ENCODE data around the gene TPRG1L. TPM values are rescaled to one million over a fixed set of nuclear protein-coding genes. Genes with fewer than 3 reads are reported as not detected.
A peak's percentile ranks its signal among the peaks of the same experiment; 100 is the strongest.

The TPRG1L gene
- total and polyA plus RNA-seq, 2 experiments from 2014 or later: 6.2 to 20.3 TPM

DNA sequence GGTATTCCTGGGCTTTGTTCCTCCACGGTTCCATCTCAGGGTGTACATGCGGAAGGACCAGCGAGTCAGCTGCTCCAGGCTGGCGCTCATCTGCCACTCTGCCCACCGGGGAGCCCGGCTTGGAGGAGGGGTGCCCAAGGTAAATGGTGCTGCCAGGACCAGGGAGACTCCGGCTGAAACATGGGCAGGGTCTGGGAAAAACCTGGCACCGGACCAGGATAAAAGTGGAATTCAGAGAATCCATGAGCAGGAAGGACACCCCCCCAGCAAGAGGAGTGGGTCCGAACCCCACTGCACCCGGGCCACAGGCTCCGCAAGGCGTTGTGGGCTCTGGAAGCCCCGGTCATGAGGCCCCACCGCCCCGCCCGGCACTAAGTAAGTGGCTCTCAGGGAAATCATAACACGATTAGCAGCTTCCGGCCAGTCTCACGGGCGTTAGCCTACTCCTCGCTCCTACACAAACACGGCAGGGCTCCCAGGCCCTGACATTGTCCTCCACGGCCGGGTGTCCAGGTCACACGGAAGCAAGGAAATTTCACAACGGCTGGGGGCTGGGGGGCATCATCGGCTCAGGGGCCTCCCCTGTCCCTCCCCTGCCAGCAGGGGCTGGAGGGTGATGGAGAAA is 34.6 kb upstream of the TPRG1L start:
- H3K27me3 Mint-ChIP-seq (ENCODE audit: insufficient read depth, low read depth, poor library complexity): peaks cover 2% of the 10 kb centered on the region
- no peak overlapping the region; the same call in 2 of the 3 replicates for H3K4me3 Mint-ChIP-seq
- H2AFZ ChIP-seq: no peak overlapping the region
- peaks cover 27% of the 10 kb centered on the region for H3K4me1 Mint-ChIP-seq
- H3K4me2 ChIP-seq: no peak overlapping the region
- H4K20me1 ChIP-seq (replicated peaks; ENCODE audit: insufficient read depth): no peaks in the 10 kb centered on the region
- no peak overlapping the region for H3K4me3 ChIP-seq
- H3K36me3 Mint-ChIP-seq (ENCODE audit: low read depth): no peaks in the 10 kb centered on the region; the same call in 2 of the 3 replicates
- H3K27ac ChIP-seq (ENCODE audit: low read depth): no peak overlapping the region
- H3F3A ChIP-seq (replicated peaks; ENCODE audit: low read depth): 0 out of 2 replicates have a peak, but pooled peaks cover 3% of the 10 kb centered on the region
- H3K9me2 ChIP-seq (ENCODE audit: insufficient read depth): no peaks in the 10 kb centered on the region
- TF ChIP-seq POLR2AphosphoS5 (IDR thresholded peaks at IDR 0.05; ENCODE audit: low read depth) (no peak), ZNF114 (CRISPR knock-in tag; IDR thresholded peaks at IDR 0.05) (no peak), CREB1 (CRISPR knock-in tag; IDR thresholded peaks at IDR 0.05; ENCODE audit: low read depth) (no peak), NANOG (IDR thresholded peaks at IDR 0.05; ENCODE audit: borderline replicate concordance) (no peak), ZNF462 (CRISPR knock-in tag; IDR thresholded peaks at IDR 0.05) (no peak), EZH2phosphoT487 (IDR thresholded peaks at IDR 0.05; ENCODE audit: unreplicated experiment) (no peak), EZH2 (IDR thresholded peaks at IDR 0.05; ENCODE audit: low read depth, unreplicated experiment) (no peak), JUNB (IDR thresholded peaks at IDR 0.05; ENCODE audit: unreplicated experiment) (no peak), ZNF331 (CRISPR knock-in tag; IDR thresholded peaks at IDR 0.05; ENCODE audit: low read depth) (no peak), STAT1 (IDR thresholded peaks at IDR 0.05; ENCODE audit: unreplicated experiment) (no peak)
- TF ChIP-seq, protein P1, sequence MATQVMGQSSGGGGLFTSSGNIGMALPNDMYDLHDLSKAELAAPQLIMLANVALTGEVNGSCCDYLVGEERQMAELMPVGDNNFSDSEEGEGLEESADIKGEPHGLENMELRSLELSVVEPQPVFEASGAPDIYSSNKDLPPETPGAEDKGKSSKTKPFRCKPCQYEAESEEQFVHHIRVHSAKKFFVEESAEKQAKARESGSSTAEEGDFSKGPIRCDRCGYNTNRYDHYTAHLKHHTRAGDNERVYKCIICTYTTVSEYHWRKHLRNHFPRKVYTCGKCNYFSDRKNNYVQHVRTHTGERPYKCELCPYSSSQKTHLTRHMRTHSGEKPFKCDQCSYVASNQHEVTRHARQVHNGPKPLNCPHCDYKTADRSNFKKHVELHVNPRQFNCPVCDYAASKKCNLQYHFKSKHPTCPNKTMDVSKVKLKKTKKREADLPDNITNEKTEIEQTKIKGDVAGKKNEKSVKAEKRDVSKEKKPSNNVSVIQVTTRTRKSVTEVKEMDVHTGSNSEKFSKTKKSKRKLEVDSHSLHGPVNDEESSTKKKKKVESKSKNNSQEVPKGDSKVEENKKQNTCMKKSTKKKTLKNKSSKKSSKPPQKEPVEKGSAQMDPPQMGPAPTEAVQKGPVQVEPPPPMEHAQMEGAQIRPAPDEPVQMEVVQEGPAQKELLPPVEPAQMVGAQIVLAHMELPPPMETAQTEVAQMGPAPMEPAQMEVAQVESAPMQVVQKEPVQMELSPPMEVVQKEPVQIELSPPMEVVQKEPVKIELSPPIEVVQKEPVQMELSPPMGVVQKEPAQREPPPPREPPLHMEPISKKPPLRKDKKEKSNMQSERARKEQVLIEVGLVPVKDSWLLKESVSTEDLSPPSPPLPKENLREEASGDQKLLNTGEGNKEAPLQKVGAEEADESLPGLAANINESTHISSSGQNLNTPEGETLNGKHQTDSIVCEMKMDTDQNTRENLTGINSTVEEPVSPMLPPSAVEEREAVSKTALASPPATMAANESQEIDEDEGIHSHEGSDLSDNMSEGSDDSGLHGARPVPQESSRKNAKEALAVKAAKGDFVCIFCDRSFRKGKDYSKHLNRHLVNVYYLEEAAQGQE (IDR thresholded peaks at IDR 0.05; ENCODE audit: unreplicated experiment): no peak
- TF ChIP-seq, protein P2, sequence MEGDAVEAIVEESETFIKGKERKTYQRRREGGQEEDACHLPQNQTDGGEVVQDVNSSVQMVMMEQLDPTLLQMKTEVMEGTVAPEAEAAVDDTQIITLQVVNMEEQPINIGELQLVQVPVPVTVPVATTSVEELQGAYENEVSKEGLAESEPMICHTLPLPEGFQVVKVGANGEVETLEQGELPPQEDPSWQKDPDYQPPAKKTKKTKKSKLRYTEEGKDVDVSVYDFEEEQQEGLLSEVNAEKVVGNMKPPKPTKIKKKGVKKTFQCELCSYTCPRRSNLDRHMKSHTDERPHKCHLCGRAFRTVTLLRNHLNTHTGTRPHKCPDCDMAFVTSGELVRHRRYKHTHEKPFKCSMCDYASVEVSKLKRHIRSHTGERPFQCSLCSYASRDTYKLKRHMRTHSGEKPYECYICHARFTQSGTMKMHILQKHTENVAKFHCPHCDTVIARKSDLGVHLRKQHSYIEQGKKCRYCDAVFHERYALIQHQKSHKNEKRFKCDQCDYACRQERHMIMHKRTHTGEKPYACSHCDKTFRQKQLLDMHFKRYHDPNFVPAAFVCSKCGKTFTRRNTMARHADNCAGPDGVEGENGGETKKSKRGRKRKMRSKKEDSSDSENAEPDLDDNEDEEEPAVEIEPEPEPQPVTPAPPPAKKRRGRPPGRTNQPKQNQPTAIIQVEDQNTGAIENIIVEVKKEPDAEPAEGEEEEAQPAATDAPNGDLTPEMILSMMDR (conservative IDR thresholded peaks at IDR 0.05; ENCODE audit: low read depth in 2 of 2): no peak
- TF ChIP-seq, protein P3, sequence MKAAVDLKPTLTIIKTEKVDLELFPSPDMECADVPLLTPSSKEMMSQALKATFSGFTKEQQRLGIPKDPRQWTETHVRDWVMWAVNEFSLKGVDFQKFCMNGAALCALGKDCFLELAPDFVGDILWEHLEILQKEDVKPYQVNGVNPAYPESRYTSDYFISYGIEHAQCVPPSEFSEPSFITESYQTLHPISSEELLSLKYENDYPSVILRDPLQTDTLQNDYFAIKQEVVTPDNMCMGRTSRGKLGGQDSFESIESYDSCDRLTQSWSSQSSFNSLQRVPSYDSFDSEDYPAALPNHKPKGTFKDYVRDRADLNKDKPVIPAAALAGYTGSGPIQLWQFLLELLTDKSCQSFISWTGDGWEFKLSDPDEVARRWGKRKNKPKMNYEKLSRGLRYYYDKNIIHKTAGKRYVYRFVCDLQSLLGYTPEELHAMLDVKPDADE (IDR thresholded peaks at IDR 0.05): no peak
- H3K27me3 ChIP-seq (ENCODE audit: insufficient read depth): no peaks in the 10 kb centered on the region
- H3K27ac Mint-ChIP-seq: peak overlapping the region; percentile 70; the same call in 1 of the 2 replicates
- no peaks in the 10 kb centered on the region for H3K9me3 Mint-ChIP-seq
- no peak for DNase-seq (ENCODE audit: low spot score)
- peaks cover 7% of the 10 kb centered on the region; the same call in 1 of the 2 replicates for H3K4me1 ChIP-seq (ENCODE audit: insufficient read depth)
- ATAC-seq: no peak
- no peaks in the 10 kb centered on the region for H3K36me3 ChIP-seq (ENCODE audit: insufficient read depth)
- no peaks in the 10 kb centered on the region for H3K79me2 ChIP-seq (replicated peaks; ENCODE audit: insufficient read depth)
